Thyroid gland (tissue), 4 donors: ENCODE results near the gene OR6C6. TPM values are rescaled to one million over a fixed set of nuclear protein-coding genes. Genes with fewer than 3 reads are reported as not detected.
"Not testable (repeated sequence)": the region's sequence is repeated elsewhere in the genome, so short reads cannot be mapped to it uniquely, and the experiment has no call there.

ENCODE experiments used
- DNase-seq, 2 donors: peaks; one replicate each; pipeline ENCODE4 v3.0.0-alpha.2; 2019
- H3K27ac ChIP-seq, 3 donors: fragments of 200-600 bp; sonication (generic); 1 replicate in 2 of 3; 2 replicates in 1 of 3; pipeline ENCODE4 v1.5.1; 2016 to 2019; ENCODE audit warnings: mild to moderate bottlenecking in 1 of 3, moderate library complexity in 1 of 3
- H3K27me3 ChIP-seq: fragments of 200-600 bp; sonication (generic); one replicate; pipeline ENCODE4 v1.5.1; 2019
- H3K36me3 ChIP-seq, 2 donors: fragments of 200-600 bp; sonication (generic); one replicate each; pipeline ENCODE4 v1.5.1; 2016 to 2019
- H3K4me1 ChIP-seq, 2 donors: fragments of 200-600 bp; sonication (generic); one replicate each; pipeline ENCODE4 v1.5.1; 2017 to 2019
- H3K4me3 ChIP-seq, 3 donors: fragments of 200-600 bp; sonication (generic); replicated peaks in 1 of 3; 1 replicate in 2 of 3; 2 replicates in 1 of 3; pipeline ENCODE4 v1.5.1; 2016; ENCODE audit warnings: mild to moderate bottlenecking in 1 of 3
- H3K9me3 ChIP-seq: fragments of 200-600 bp; sonication (generic); one replicate; pipeline ENCODE4 v1.5.1; 2017
- POLR2A ChIP-seq, 2 donors: fragments of 450-650 bp; IDR thresholded peaks; one replicate each; pipeline ENCODE4 v1.6.1; 2017; ENCODE audit warnings: antibody characterized with exemption in 2 of 2, mild to moderate bottlenecking in 2 of 2, moderate library complexity in 1 of 2
- WGBS, 2 donors: methylation state at CpG; one replicate each; pipeline ENCODE4 v1.1.5; 2017; 5-methylcytosine and 5-hydroxymethylcytosine counted together
- intact Hi-C: fragments of 100-400 bp; cut with DNase I; formaldehyde crosslinking; loops from one replicate; pipeline ENCODE4 v1.15.1; 2023
- total RNA-seq, 4 donors: library from RNA; depleted of rRNA; stranded (reverse); fragments of >200 nt; gene quantifications; one replicate each; pipeline ENCODE4 v1.2.3, GENCODE V29; 2016
- TF ChIP-seq, protein P1 (sequence below), 6 experiments: fragments of 200-600 bp in 3 of 6; fragments of 450-650 bp in 3 of 6; sonication (generic) in 3 of 6; IDR thresholded peaks; one replicate each; pipeline ENCODE4 v1.5.1; 2016 to 2019; ENCODE audit warnings: antibody characterized with exemption in 6 of 6, mild to moderate bottlenecking in 2 of 6, inconsistent platforms in 1 of 6, moderate library complexity in 1 of 6

Gene OR6C6
- total RNA-seq: not detected

DNA sequence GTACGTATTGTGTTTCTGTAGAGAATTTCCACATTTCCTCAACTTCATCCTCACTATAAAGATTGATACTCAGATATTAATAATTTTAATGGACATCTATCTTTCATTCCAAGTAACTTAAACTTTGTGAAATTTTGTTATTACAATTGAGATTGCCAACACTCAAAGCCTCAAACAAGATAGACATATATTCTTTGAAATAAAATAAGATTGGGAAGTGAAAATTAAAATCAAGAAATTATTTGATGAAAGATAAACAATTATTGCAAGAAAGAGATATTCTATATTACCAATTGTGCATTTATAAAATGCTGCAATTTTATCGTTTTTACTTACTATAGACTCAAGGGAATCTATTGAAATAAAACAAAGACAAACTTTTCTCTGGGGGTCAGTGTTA, at the start of gene OR6C6:
Gene OR6C6, minus strand, starts transcription at position 101 of the 400 bp plus-strand sequence. CDS start 1,337 bp downstream, outside the sequence.
- WGBS, 2 donors: 85 to 91% methylated on average over 2 of the region's 2 CpGs

DNA sequence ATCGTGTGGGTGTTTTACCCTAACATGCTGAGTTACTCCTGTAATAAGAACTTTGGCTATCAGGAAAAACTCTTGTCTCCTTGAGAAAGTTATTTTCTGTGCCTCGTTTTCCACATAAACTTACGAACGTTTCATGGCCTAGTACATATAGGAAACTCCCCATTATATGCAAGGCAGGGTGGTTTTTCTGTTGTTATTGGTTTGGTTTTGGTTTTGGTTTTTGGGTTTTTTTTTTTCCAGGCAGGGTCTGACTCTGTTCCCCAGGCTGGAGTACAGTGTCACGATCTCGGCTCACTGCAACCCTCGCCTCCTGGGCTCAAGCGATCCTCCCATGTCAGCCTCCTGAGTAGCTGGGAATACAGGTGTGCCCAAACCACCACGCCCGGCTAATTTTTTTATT, 39.6 kb upstream of the OR6C6 start:
- Histone ChIP-seq H3K36me3 (no peaks in the 10 kb centered on the region), H3K4me1 (no peaks in the 10 kb centered on the region), H3K27me3 (no peaks in the 10 kb centered on the region), H3K4me3 (no peak overlapping the region), H3K27ac (no peak overlapping the region), H3K9me3 (no peaks in the 10 kb centered on the region)
- WGBS, 2 donors: 89 to 91% methylated on average over 10 of the region's 10 CpGs
- DNase-seq: no peak
- TF ChIP-seq, protein P1, sequence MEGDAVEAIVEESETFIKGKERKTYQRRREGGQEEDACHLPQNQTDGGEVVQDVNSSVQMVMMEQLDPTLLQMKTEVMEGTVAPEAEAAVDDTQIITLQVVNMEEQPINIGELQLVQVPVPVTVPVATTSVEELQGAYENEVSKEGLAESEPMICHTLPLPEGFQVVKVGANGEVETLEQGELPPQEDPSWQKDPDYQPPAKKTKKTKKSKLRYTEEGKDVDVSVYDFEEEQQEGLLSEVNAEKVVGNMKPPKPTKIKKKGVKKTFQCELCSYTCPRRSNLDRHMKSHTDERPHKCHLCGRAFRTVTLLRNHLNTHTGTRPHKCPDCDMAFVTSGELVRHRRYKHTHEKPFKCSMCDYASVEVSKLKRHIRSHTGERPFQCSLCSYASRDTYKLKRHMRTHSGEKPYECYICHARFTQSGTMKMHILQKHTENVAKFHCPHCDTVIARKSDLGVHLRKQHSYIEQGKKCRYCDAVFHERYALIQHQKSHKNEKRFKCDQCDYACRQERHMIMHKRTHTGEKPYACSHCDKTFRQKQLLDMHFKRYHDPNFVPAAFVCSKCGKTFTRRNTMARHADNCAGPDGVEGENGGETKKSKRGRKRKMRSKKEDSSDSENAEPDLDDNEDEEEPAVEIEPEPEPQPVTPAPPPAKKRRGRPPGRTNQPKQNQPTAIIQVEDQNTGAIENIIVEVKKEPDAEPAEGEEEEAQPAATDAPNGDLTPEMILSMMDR (IDR thresholded peaks at IDR 0.05): no peak
- TF ChIP-seq POLR2A (IDR thresholded peaks at IDR 0.05): no peak
- intact Hi-C loops: no loop called here

More for the DNA sequence above, at the start of gene OR6C6:
- no peak for TF ChIP-seq POLR2A (IDR thresholded peaks at IDR 0.05)
- TF ChIP-seq, protein P1 (IDR thresholded peaks at IDR 0.05): no peak
- no peaks in the 10 kb centered on the region for H3K27me3 ChIP-seq
- H3K36me3 ChIP-seq: no peaks in the 10 kb centered on the region
- intact Hi-C loops: no loop called here
- H3K4me1 ChIP-seq: no peaks in the 10 kb centered on the region
- no peaks in the 10 kb centered on the region for H3K9me3 ChIP-seq
- no peak within 1 kb of the TSS for H3K4me3 ChIP-seq
- DNase-seq: no peak
- no peak within 1 kb of the TSS for H3K27ac ChIP-seq

DNA sequence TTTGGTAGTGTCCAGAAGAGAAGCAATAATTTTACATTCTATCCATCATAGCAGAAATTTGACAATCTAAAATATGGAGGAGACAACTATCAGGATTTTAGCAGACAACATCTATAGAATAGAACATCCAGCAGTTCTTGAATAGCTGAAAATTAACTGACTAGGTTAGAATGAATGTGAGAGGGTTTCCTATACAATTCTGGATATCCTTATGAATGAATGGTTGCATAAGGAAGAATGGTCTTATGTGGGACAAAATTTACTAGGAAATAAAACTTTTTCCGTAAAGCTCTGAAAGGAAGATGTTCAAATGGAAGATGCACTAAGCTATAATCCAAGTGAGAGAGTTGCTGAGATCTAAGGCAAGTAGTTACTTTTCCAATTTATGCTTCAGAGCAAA, 34.1 kb upstream of the OR6C6 start, which contains the start of gene OR6C3:
Gene OR6C3, plus strand, starts transcription at position 301 of the 400 bp plus-strand sequence. CDS start 955 bp downstream, outside the sequence.
- intact Hi-C loops: no loop called here
- H3K4me1 ChIP-seq: no peaks in the 10 kb centered on the region
- 98 to 100% methylated on average over 1 of the region's 1 CpG for WGBS, 2 donors
- no peaks in the 10 kb centered on the region for H3K36me3 ChIP-seq
- H3K27ac ChIP-seq: no peak within 1 kb of the TSS
- H3K9me3 ChIP-seq: no peaks in the 10 kb centered on the region
- TF ChIP-seq POLR2A (IDR thresholded peaks at IDR 0.05): no peak
- TF ChIP-seq, protein P1 (IDR thresholded peaks at IDR 0.05): no peak
- H3K4me3 ChIP-seq: no peak within 1 kb of the TSS
- no peak for DNase-seq
- H3K27me3 ChIP-seq: no peaks in the 10 kb centered on the region

DNA sequence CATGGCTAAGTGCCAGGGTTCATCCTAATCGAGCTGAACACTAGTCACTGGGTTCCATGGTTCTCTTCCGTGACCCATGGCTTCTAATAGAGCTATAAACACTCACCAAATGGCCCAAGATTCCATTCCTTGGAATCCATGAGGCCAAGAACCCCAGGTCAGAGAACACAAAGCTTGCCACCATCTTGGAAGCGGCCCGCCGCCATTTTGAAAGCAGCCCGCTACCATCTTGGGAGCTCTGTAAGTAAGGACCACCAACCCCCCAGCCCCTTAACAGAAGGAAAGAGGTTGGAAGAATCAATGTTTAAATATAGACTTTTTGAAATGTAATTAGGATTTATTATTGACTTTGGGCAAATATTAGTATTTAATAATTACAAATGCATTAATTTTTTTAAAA, 29.4 kb upstream of the OR6C6 start:
- H3K36me3 ChIP-seq, H3K27ac ChIP-seq, DNase-seq, H3K4me3 ChIP-seq, H3K9me3 ChIP-seq, intact Hi-C loops, H3K27me3 ChIP-seq, H3K4me1 ChIP-seq: not testable (repeated sequence)
- WGBS, 2 donors: 97 to 98% methylated on average over 6 of the region's 6 CpGs

DNA sequence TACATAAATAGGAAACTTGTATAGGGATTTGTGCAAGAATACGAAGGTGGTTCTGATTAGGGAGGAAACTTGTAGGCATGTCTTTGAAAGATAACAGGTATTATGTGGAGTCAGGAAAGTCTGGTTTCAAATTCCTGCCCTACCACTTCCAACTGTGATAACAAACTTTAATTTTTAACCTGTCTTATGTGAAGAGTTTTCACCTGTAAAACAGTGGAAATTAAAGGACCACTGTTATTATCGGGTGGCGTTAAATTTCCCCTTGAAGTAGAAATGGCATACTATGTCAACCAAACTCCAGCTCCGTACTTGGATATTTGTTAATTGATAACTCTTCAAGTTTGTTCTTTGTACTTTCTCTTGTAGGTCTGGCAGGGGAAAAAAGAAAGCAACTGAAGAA, 23.8 kb upstream of the OR6C6 start:
- Histone ChIP-seq H3K36me3 (no peaks in the 10 kb centered on the region), H3K9me3 (no peaks in the 10 kb centered on the region), H3K4me1 (no peaks in the 10 kb centered on the region), H3K4me3 (no peak overlapping the region), H3K27me3 (no peaks in the 10 kb centered on the region), H3K27ac (no peak overlapping the region)
- no peak for DNase-seq
- intact Hi-C loops: no loop called here
- TF ChIP-seq POLR2A (IDR thresholded peaks at IDR 0.05): no peak
- TF ChIP-seq, protein P1 (IDR thresholded peaks at IDR 0.05): no peak
- WGBS, 2 donors: 67 to 75% methylated on average over 4 of the region's 4 CpGs

DNA sequence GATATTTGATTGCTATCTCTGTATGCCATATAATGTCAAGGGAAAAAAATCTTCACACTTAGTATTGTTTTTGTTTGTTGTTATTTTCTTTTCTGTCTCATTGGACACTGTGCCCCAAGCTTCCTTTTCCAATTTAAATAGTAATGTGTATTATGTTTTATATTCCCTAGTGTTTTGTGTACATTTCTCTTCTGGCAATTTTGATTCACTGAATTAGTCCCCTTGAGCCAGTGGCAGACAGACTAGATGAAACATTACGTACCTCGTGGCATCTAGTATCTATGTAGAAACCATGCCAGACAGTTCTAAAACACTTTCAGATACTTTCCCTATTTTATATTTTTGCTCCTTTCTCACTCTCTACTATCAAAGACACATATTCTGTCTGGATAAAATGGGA, 17.7 kb upstream of the OR6C6 start, which contains the start of gene OR6C1:
Gene OR6C1, plus strand, starts transcription at position 301 of the 400 bp plus-strand sequence. CDS start 6,257 bp downstream, outside the sequence.
- no peak for TF ChIP-seq POLR2A (IDR thresholded peaks at IDR 0.05)
- TF ChIP-seq, protein P1 (IDR thresholded peaks at IDR 0.05): no peak
- intact Hi-C loops: no loop called here
- H3K27ac ChIP-seq: no peak within 1 kb of the TSS
- no peak for DNase-seq
- H3K36me3 ChIP-seq: no peaks in the 10 kb centered on the region
- no peaks in the 10 kb centered on the region for H3K4me1 ChIP-seq
- 85 to 86% methylated on average over 2 of the region's 2 CpGs for WGBS, 2 donors
- no peak within 1 kb of the TSS for H3K4me3 ChIP-seq
- no peaks in the 10 kb centered on the region for H3K9me3 ChIP-seq
- H3K27me3 ChIP-seq: no peaks in the 10 kb centered on the region
